SK-N-SH treated with all-trans-retinoic acid at 6 μM for 48 hours (cell line): Measurements from ENCODE around the gene PGK1.

Source experiments
- ATAC-seq: fragments of 200-7000 bp; cut with Tn5 transposase; 3 replicates; pipeline ENCODE4 v1.9.1; 2020; ENCODE audit warnings: mild to moderate bottlenecking, moderate library complexity
- ARNTL ChIP-seq: fragments of 450-650 bp; formaldehyde crosslinking; IDR thresholded peaks from 2 replicates; pipeline ENCODE4 v1.5.0; 2020; ENCODE audit warnings: low read depth, mild to moderate bottlenecking, moderate library complexity, borderline replicate concordance
- BACH2 ChIP-seq: fragments of 250-450 bp; sonication (Bioruptor Pico); IDR thresholded peaks from 2 replicates; pipeline ENCODE4 v1.9.0; 2021; ENCODE audit warnings: mild to moderate bottlenecking, borderline replicate concordance
- CREB5 ChIP-seq: fragments of 250-450 bp; sonication (Bioruptor Pico); IDR thresholded peaks from 2 replicates; pipeline ENCODE4 v1.5.1; 2020; ENCODE audit warnings: low read depth, mild to moderate bottlenecking, moderate library complexity
- CSDC2 ChIP-seq: fragments of 250-450 bp; sonication (Bioruptor Pico); IDR thresholded peaks from 2 replicates; pipeline ENCODE4 v1.5.0; 2020; ENCODE audit warnings: mild to moderate bottlenecking, moderate library complexity
- CSRNP3 ChIP-seq: fragments of 250-450 bp; sonication (Bioruptor Pico); IDR thresholded peaks from 2 replicates; pipeline ENCODE4 v1.5.1; 2021; ENCODE audit warnings: mild to moderate bottlenecking, moderate library complexity
- ESRRG ChIP-seq: fragments of 250-450 bp; sonication (Bioruptor Pico); IDR thresholded peaks from 2 replicates; pipeline ENCODE4 v1.6.1; 2021; ENCODE audit warnings: mild to moderate bottlenecking
- GLIS3 ChIP-seq: fragments of 250-450 bp; sonication (Bioruptor Pico); IDR thresholded peaks from 2 replicates; pipeline ENCODE4 v1.5.0; 2020; ENCODE audit warnings: mild to moderate bottlenecking, moderate library complexity
- ISL1 ChIP-seq: fragments of 250-450 bp; sonication (Bioruptor Pico); IDR thresholded peaks from 2 replicates; pipeline ENCODE4 v2.1.2; 2022; ENCODE audit warnings: mild to moderate bottlenecking, moderate library complexity
- OSR1 ChIP-seq: fragments of 250-450 bp; sonication (Bioruptor Pico); IDR thresholded peaks from 2 replicates; pipeline ENCODE4 v1.8.0; 2022; ENCODE audit warnings: moderate library complexity, mild to moderate bottlenecking, inconsistent platforms
- PATZ1 ChIP-seq: fragments of 250-450 bp; sonication (Bioruptor Pico); IDR thresholded peaks from 2 replicates; pipeline ENCODE4 v1.8.0; 2020; ENCODE audit warnings: mild to moderate bottlenecking, moderate library complexity, borderline replicate concordance
- POU6F1 ChIP-seq: fragments of 250-450 bp; sonication (Bioruptor Pico); IDR thresholded peaks from 2 replicates; pipeline ENCODE4 v1.8.0; 2021; ENCODE audit warnings: low read depth, mild to moderate bottlenecking, moderate library complexity, borderline replicate concordance
- PPARA ChIP-seq: fragments of 250-450 bp; sonication (Bioruptor Pico); IDR thresholded peaks from 2 replicates; pipeline ENCODE4 v1.5.0; 2020; ENCODE audit warnings: mild to moderate bottlenecking, borderline replicate concordance
- RARB ChIP-seq: fragments of 250-450 bp; sonication (Bioruptor Pico); IDR thresholded peaks from 2 replicates; pipeline ENCODE4 v1.8.0; 2021; ENCODE audit warnings: mild to moderate bottlenecking, moderate library complexity
- SNAI2 ChIP-seq: fragments of 250-450 bp; sonication (Bioruptor Pico); IDR thresholded peaks from 2 replicates; pipeline ENCODE4 v1.5.0; 2020; ENCODE audit warnings: mild to moderate bottlenecking, moderate library complexity
- TCF4 ChIP-seq: fragments of 250-450 bp; sonication (Bioruptor Pico); IDR thresholded peaks from 2 replicates; pipeline ENCODE4 v1.8.0; 2021; ENCODE audit warnings: mild to moderate bottlenecking, moderate library complexity, borderline replicate concordance
- TOX ChIP-seq: fragments of 250-450 bp; sonication (Bioruptor Pico); IDR thresholded peaks from 2 replicates; pipeline ENCODE4 v1.8.0; 2021; ENCODE audit warnings: mild to moderate bottlenecking, moderate library complexity, borderline replicate concordance
- TSHZ2 ChIP-seq: fragments of 250-450 bp; sonication (Bioruptor Pico); IDR thresholded peaks from 2 replicates; pipeline ENCODE4 v1.5.0; 2020; ENCODE audit warnings: mild to moderate bottlenecking, moderate library complexity
- ZC3H10 ChIP-seq: fragments of 250-450 bp; sonication (Bioruptor Pico); IDR thresholded peaks from 2 replicates; pipeline ENCODE4 v1.5.1; 2021; ENCODE audit warnings: mild to moderate bottlenecking, moderate library complexity
- ZFP3 ChIP-seq: fragments of 250-450 bp; sonication (Bioruptor Pico); IDR thresholded peaks from 2 replicates; pipeline ENCODE4 v1.5.0; 2020; ENCODE audit warnings: mild to moderate bottlenecking, moderate library complexity
- ZFP30 ChIP-seq: fragments of 450-650 bp; formaldehyde crosslinking; IDR thresholded peaks from 2 replicates; pipeline ENCODE4 v1.5.0; 2022; ENCODE audit warnings: mild to moderate bottlenecking, moderate library complexity
- ZNF565 ChIP-seq: fragments of 450-650 bp; formaldehyde crosslinking; conservative IDR thresholded peaks from 2 replicates; pipeline ENCODE4 v1.5.0; 2020; ENCODE audit warnings: low read depth, mild to moderate bottlenecking, moderate library complexity
- ZNF70 ChIP-seq: fragments of 450-650 bp; formaldehyde crosslinking; IDR thresholded peaks from 2 replicates; pipeline ENCODE4 v1.5.0; 2020; ENCODE audit warnings: mild to moderate bottlenecking, moderate library complexity
- ZNF8 ChIP-seq: fragments of 450-650 bp; formaldehyde crosslinking; IDR thresholded peaks from 2 replicates; pipeline ENCODE4 v1.5.0; 2020; ENCODE audit warnings: mild to moderate bottlenecking, moderate library complexity

The PGK1 gene

GRCh38 chrX:78066110-78066509 is 37.9 kb upstream of the PGK1 start:
- no peak for ATAC-seq
- TF ChIP-seq BACH2 (no peak), OSR1 (CRISPR knock-in tag) (no peak), SNAI2 (CRISPR knock-in tag) (no peak), ZNF70 (CRISPR knock-in tag) (no peak), ZFP3 (CRISPR knock-in tag) (no peak), PATZ1 (CRISPR knock-in tag) (no peak), ARNTL (CRISPR knock-in tag) (no peak), GLIS3 (CRISPR knock-in tag) (no peak), TSHZ2 (CRISPR knock-in tag) (no peak), ZNF565 (CRISPR knock-in tag) (no peak), CREB5 (CRISPR knock-in tag) (no peak), ISL1 (CRISPR knock-in tag) (no peak), ESRRG (no peak), PPARA (CRISPR knock-in tag) (no peak), POU6F1 (CRISPR knock-in tag) (no peak), RARB (no peak), TOX (CRISPR knock-in tag) (no peak), ZC3H10 (CRISPR knock-in tag) (no peak), CSDC2 (no peak), ZNF8 (CRISPR knock-in tag) (no peak)

- ATAC-seq: no peak
Measured at GRCh38 chrX:78071331-78071730, 32.7 kb upstream of the PGK1 start.

More at GRCh38 chrX:78071331-78071730, 32.7 kb upstream of the PGK1 start:
- no peak for TF ChIP-seq ZNF70 (CRISPR knock-in tag)
- TF ChIP-seq ZFP3 (CRISPR knock-in tag): no peak
- TF ChIP-seq TCF4 (CRISPR knock-in tag): no peak
- no peak for TF ChIP-seq CREB5 (CRISPR knock-in tag)
- TF ChIP-seq ISL1 (CRISPR knock-in tag): no peak
- TF ChIP-seq ZNF565 (CRISPR knock-in tag): no peak
- no peak for TF ChIP-seq POU6F1 (CRISPR knock-in tag)
- TF ChIP-seq OSR1 (CRISPR knock-in tag): no peak
- TF ChIP-seq ZNF8 (CRISPR knock-in tag): no peak
- no peak for TF ChIP-seq ZFP30 (CRISPR knock-in tag)
- no peak for TF ChIP-seq CSDC2
- TF ChIP-seq BACH2: no peak
- TF ChIP-seq CSRNP3 (CRISPR knock-in tag): no peak
- no peak for TF ChIP-seq GLIS3 (CRISPR knock-in tag)
- no peak for TF ChIP-seq ARNTL (CRISPR knock-in tag)
